ENCODE measurements around the gene MYO7B.

MYO7B gene

DNA sequence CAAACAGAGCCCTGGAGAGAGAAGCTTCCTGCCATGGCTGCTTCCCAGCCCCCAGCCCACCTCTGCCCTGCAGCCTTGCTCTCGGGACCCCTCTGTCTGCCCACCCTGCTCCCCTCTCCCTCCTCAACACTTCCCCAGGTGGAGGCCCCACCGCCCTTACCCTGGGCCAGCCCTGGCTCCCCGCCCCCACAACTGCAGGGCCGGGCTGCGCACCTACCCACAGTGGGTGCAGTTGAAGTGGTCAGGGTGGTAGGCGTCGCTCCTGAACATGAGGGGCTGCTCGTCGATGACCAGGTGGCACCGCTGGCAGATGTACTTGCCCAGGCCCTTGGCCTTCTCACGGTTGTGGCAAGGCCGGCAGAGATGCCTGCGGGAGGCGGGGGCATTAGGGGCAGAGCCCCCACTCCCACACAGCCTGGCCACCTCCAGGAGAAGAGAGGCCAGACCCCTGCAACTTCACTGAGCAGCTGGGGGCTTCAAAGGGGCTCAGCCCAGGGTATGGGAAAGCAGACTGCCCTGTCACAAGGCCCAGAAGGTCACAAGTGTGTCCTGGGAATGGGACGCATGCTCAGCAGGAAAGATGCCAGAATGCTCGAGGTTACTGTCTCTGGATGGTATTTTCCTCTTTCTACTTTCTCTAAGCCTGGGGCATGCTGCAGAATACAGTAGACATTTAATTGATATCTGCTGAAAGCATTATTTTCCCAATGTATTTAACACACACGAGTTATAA, 107.4 kb downstream of the MYO7B start:
- in situ Hi-C loops (cut with HindIII; ENCODE audit: low pct_ligation_motif_present, low sequenced_read_pairs), result no loop called here
- Histone ChIP-seq H3K4me3 (ENCODE audit: low read depth, low read length) (no peak overlapping the region), H3K27ac (no peak overlapping the region), H3K36me3 (replicated peaks) (no peaks in the 10 kb centered on the region), H3K27me3 (replicated peaks) (no peaks in the 10 kb centered on the region)
- DNase-seq, result no peak
- TF ChIP-seq, protein P1, sequence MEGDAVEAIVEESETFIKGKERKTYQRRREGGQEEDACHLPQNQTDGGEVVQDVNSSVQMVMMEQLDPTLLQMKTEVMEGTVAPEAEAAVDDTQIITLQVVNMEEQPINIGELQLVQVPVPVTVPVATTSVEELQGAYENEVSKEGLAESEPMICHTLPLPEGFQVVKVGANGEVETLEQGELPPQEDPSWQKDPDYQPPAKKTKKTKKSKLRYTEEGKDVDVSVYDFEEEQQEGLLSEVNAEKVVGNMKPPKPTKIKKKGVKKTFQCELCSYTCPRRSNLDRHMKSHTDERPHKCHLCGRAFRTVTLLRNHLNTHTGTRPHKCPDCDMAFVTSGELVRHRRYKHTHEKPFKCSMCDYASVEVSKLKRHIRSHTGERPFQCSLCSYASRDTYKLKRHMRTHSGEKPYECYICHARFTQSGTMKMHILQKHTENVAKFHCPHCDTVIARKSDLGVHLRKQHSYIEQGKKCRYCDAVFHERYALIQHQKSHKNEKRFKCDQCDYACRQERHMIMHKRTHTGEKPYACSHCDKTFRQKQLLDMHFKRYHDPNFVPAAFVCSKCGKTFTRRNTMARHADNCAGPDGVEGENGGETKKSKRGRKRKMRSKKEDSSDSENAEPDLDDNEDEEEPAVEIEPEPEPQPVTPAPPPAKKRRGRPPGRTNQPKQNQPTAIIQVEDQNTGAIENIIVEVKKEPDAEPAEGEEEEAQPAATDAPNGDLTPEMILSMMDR (IDR thresholded peaks at IDR 0.05; ENCODE audit: low read depth, low read length, missing control alignments), result no peak

DNA sequence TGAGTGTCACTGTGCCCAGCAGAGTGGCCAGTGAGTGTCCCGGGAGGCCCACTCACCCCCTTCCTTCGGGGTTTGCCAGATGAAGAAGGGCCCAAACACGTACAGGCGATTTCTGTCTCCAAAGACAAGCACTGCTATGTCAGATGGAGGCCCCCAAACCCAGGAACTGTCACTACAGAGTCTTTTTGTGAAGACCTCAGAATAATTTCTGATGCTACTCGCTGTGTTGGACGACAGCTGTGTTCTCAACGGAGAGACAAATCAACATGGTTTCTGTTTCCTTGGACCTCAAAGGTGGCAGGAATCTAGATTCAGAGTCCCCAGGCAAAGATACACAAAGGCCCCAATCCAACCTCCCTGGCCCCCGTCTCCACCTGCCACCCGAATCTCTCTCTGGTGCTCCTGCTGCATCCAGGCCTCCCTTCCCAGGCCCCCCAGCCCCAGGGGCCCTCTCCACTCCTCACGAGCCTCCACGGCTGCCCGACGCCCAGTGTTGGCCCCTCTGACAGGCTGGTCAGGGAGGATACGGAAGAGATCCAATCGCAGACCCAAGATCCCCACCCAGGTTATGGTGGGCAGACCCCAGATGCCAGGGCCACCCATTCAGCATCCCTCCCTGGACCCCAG, 108.1 kb downstream of the MYO7B start:
- Histone ChIP-seq H3K4me3 (ENCODE audit: low read depth, low read length) (no peak overlapping the region), H3K27me3 (replicated peaks) (no peaks in the 10 kb centered on the region), H3K27ac (no peak overlapping the region), H3K36me3 (replicated peaks) (no peaks in the 10 kb centered on the region)
- in situ Hi-C loops (cut with HindIII; ENCODE audit: low pct_ligation_motif_present, low sequenced_read_pairs), result no loop called here
- no peak for DNase-seq
- TF ChIP-seq, protein P1 (IDR thresholded peaks at IDR 0.05; ENCODE audit: low read depth, low read length, missing control alignments), result no peak

DNA sequence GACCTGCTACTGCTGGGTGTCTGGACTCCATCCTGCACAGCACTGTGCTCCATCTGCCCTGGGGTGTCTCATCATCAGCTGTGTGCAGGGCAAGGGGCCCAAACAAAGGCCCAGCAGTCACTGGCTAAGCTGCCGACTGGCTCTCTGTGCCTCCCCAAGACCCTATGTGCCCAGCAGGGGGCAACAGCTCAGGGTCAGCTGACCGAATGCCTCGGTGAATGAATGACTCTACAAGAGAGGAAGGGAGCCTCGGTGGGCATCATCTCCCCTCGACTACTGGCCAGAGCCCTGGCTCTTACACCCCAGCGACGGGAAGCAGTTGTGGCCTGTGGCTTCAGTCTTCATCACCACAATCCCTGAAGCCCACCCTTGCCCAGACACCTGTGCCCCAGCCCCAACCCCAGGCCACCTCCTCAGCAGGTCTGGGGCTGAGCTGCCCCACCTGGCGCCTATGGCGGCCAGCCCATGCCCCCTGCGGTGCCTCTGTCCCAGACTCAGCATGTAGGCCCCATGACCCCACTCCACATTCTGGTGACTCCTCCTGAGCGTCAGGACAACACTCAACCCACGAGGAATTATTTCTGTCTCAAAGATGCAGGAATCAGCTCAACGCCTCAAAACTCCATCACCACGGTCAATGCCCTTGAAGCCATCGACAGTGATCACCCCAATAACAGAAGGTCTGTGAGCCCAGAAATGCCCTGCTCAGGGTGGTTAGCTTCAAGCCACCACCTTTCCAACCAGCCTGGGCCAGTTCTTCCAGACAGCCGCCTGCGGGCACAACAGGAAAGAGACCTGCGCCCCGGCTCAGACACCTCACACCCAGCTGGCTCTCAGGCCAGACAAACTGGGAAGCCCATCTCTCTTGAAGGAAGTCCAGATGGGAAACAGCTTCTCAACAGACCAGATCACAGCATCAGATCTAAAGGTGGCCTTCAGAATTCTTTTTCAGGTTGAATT, 108.9 kb downstream of the MYO7B start:
- no peak for DNase-seq
- H3K27me3 ChIP-seq (replicated peaks), result no peaks in the 10 kb centered on the region
- TF ChIP-seq, protein P1 (IDR thresholded peaks at IDR 0.05; ENCODE audit: low read depth, low read length, missing control alignments), result peak; percentile 9
- in situ Hi-C loops (cut with HindIII; ENCODE audit: low pct_ligation_motif_present, low sequenced_read_pairs), result no loop called here
- no peak overlapping the region for H3K27ac ChIP-seq
- H3K4me3 ChIP-seq (ENCODE audit: low read depth, low read length), result no peak overlapping the region
- H3K36me3 ChIP-seq (replicated peaks), result no peaks in the 10 kb centered on the region

DNA sequence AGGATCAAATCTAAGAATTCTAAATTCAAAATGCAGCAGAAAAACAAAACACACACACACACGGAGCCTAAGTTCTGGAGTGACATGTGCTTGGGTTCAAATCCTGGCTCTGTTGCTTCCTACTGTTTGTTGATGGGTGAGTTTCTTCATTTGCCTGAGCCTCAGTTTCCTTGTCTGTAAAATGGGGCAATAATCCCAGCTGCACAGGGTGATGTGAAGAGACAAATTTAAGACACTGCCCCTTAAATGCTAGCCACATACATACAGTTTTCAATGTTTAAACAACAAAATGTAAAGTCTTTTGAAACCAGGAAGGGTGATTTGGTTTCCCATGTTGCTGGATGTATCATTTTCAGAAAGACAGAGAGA, 109.5 kb downstream of the MYO7B start:
- H3K27ac ChIP-seq, result no peak overlapping the region
- no peak overlapping the region for H3K4me3 ChIP-seq (ENCODE audit: low read depth, low read length)
- no peaks in the 10 kb centered on the region for H3K36me3 ChIP-seq (replicated peaks)
- in situ Hi-C loops (cut with HindIII; ENCODE audit: low pct_ligation_motif_present, low sequenced_read_pairs), result no loop called here
- DNase-seq, result no peak
- TF ChIP-seq, protein P1 (IDR thresholded peaks at IDR 0.05; ENCODE audit: low read depth, low read length, missing control alignments), result no peak
- no peaks in the 10 kb centered on the region for H3K27me3 ChIP-seq (replicated peaks)

DNA sequence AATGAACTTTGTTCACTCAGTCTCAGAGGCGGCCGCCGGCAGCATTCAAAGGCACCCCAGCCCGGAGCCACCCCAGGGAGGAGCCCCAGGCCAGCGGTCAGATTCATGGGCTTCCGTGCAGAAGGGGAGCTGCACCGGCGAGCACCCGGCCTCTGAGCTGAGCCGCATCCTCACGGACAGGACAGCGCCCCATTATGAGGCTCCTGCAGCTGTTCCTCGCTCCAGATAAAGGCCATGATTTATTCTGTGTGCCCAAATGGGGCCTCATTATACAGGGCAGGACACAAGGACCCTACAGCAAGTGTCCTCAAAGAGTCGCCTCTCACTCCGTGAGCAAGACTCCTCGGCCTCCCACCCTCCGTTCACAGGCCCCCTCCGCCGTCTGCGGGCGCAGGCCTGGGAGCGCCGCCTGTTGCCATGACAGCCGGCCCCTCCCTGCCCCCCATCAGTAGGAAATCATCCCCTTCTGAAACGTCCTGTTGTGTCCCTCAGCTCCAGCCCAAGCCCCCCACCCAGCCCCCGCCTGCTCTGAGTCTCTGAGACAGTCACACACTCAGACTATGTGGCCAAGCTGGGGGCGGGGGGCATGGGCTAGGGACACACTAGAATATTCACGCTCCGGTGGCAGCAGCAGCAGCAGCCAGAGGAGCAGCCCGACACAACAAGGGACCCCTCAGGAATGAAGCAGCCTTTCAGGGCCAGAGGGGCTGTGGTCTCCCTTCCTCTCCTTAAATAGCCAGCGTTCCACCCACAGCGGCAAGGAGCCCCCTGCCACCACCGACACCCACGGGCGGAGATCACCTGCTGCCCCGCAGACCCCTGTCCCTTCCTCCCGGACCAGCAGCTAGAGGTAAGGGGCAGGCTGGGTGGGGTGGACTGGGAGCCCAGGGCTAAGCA, 110.2 kb downstream of the MYO7B start, which contains the start of gene GPR17:
Gene GPR17 (plus strand): TSS at position 759 of the 897 bp plus-strand sequence. CDS start 4,583 bp downstream, outside the sequence.
- H3K27me3 ChIP-seq (replicated peaks), result no peaks in the 10 kb centered on the region
- in situ Hi-C loops (cut with HindIII; ENCODE audit: low pct_ligation_motif_present, low sequenced_read_pairs), result no loop called here
- DNase-seq, result no peak
- H3K36me3 ChIP-seq (replicated peaks), result no peaks in the 10 kb centered on the region
- no peak within 1 kb of the TSS for H3K27ac ChIP-seq
- H3K4me3 ChIP-seq (ENCODE audit: low read depth, low read length), result no peak within 1 kb of the TSS
- TF ChIP-seq, protein P1 (IDR thresholded peaks at IDR 0.05; ENCODE audit: low read depth, low read length, missing control alignments), result no peak

All from brain microvascular endothelial cell (primary cell).